GM12873 (cell line): ENCODE data around the gene IL23R.

Source experiments
- CTCF ChIP-seq: IDR thresholded peaks from 2 replicates; pipeline ENCODE4 v1.5.1; 2012; ENCODE audit warnings: low read depth, mild to moderate bottlenecking, moderate library complexity, low read length, control low read depth; ENCODE audit not compliant: insufficient read depth; ENCODE audit errors: missing control alignments

The IL23R gene

GRCh38 chr1:67169932-67170331 lies 3.7 kb downstream of the IL23R start:
- TF ChIP-seq CTCF: no peak

- TF ChIP-seq CTCF: no peak
Observed at GRCh38 chr1:67170751-67171573, 4.7 kb downstream of the IL23R start.

- no peak for TF ChIP-seq CTCF
Observed at GRCh38 chr1:67171574-67171955, 5.3 kb downstream of the IL23R start.

- TF ChIP-seq CTCF: no peak
Observed at GRCh38 chr1:67171978-67172377, 5.7 kb downstream of the IL23R start.

GRCh38 chr1:67173988-67174387 lies 7.7 kb downstream of the IL23R start:
- no peak for TF ChIP-seq CTCF

- no peak for TF ChIP-seq CTCF
Observed at GRCh38 chr1:67174716-67175284, 8.5 kb downstream of the IL23R start.

GRCh38 chr1:67175530-67176087 lies 9.4 kb downstream of the IL23R start:
- no peak for TF ChIP-seq CTCF
